SKM-1 treated with dmso at 0.1 percent for 144 hours (cell line): ENCODE measurements around the gene SMS.

ENCODE experiments used
- DNase-seq: peaks from one replicate; lab custom pipeline; 2025; ENCODE audit not compliant: unreplicated experiment; lab: John Stamatoyannopoulos, UW

Gene SMS

GRCh38 chrX:21940356-21940829 lies at the start of gene SMS:
TSS of gene SMS (plus strand) at chrX:21940709. CDS start at chrX:21940825, 116 bp downstream.
- peak; percentile 29 for DNase-seq

GRCh38 chrX:21905313-21905712 lies 35.2 kb upstream of the SMS start:
- no peak for DNase-seq

- no peak for DNase-seq
These were observed 34.6 kb upstream of the SMS start for GRCh38 chrX:21905953-21906352.

GRCh38 chrX:21907260-21907659 lies 33.2 kb upstream of the SMS start:
- no peak for DNase-seq

- no peak for DNase-seq
These were observed 29.0 kb upstream of the SMS start for GRCh38 chrX:21911481-21911880.

- no peak for DNase-seq
These were observed 28.3 kb upstream of the SMS start for GRCh38 chrX:21912220-21912619.

GRCh38 chrX:21912989-21913388 lies 27.5 kb upstream of the SMS start:
- DNase-seq = no peak

- peak; percentile 26 for DNase-seq
These were observed 14.4 kb upstream of the SMS start for GRCh38 chrX:21926116-21926515.

- no peak for DNase-seq
These were observed 13.8 kb upstream of the SMS start for GRCh38 chrX:21926527-21927278.

- DNase-seq = peak; percentile 42
These were observed 11.3 kb upstream of the SMS start for GRCh38 chrX:21929209-21929608.

- no peak for DNase-seq
These were observed 9.5 kb upstream of the SMS start for GRCh38 chrX:21930986-21931385.

- DNase-seq = no peak
These were observed 8.1 kb upstream of the SMS start for GRCh38 chrX:21932292-21933002.

- DNase-seq = no peak
These were observed 7.4 kb upstream of the SMS start for GRCh38 chrX:21933077-21933476.

- DNase-seq = no peak
These were observed 6.1 kb upstream of the SMS start for GRCh38 chrX:21934414-21934813.

GRCh38 chrX:21939906-21940305 lies 603 bp upstream of the SMS start:
- no peak for DNase-seq

GRCh38 chrX:21943460-21944135 lies 3.1 kb downstream of the SMS start:
- DNase-seq = no peak

- no peak for DNase-seq
These were observed 3.7 kb downstream of the SMS start for GRCh38 chrX:21944136-21944615.

GRCh38 chrX:21946925-21947641 lies 6.6 kb downstream of the SMS start:
- no peak for DNase-seq

GRCh38 chrX:21947671-21948070 lies 7.2 kb downstream of the SMS start:
- DNase-seq = no peak

GRCh38 chrX:21948897-21949578 lies 8.5 kb downstream of the SMS start:
- no peak for DNase-seq
